A549 (cell line): Measurements from ENCODE around the gene NANS. TPM values are rescaled to one million over a fixed set of nuclear protein-coding genes. Genes with fewer than 3 reads are reported as not detected.

ENCODE experiments used
- ATAC-seq, 2 experiments: fragments of 200-7000 bp in 1 of 2; fragments of >200 bp in 1 of 2; cut with Nextera tagmentation in 1 of 2; cut with Tn5 transposase in 1 of 2; 3 replicates each; pipeline versions ENCODE4 v1.8.0 to v1.9.1; 2018 to 2020; ENCODE audit warnings: mild to moderate bottlenecking in 1 of 2, moderate library complexity in 1 of 2
- CTCF ChIA-PET: fragments of 300-600 bp; sonication (Branson Sonifier 250); formaldehyde crosslinking; extraction: SDS; loops from one replicate; lab custom pipeline; 2021; ENCODE audit warnings: antibody characterized with exemption, inconsistent platforms; lab: Yijun Ruan, JAX
- POLR2A ChIA-PET: fragments of 350-600 bp; formaldehyde crosslinking; extraction: SDS; loops from one replicate; lab custom pipeline; 2021; ENCODE audit warnings: antibody characterized with exemption, inconsistent platforms; lab: Yijun Ruan, JAX
- DNase-seq, 2 experiments: peaks; one replicate each; pipeline versions ENCODE4 v3.0.0 to v3.0.0-alpha.2; 2011 to 2016; ENCODE audit warnings: low read depth in 1 of 2, low spot score in 1 of 2
- FAIRE-seq: peaks from 2 replicates; lab custom pipeline; 2011; peaks lifted over from hg19 to GRCh38; lab: Jason Lieb, UNC
- H3K27ac ChIP-seq, 2 experiments: fragments of >200 bp; sonication (Bioruptor Twin); formaldehyde crosslinking; 3 replicates each; pipeline ENCODE4 v1.5.1; 2016 to 2017
- H3K4me1 ChIP-seq: fragments of >200 bp; sonication (Bioruptor Twin); formaldehyde crosslinking; 3 replicates; pipeline ENCODE4 v1.6.1; 2016
- H3K4me2 ChIP-seq: fragments of >200 bp; sonication (Bioruptor Twin); formaldehyde crosslinking; 3 replicates; pipeline ENCODE4 v1.6.1; 2016
- H3K4me3 ChIP-seq: fragments of >200 bp; sonication (Bioruptor Twin); formaldehyde crosslinking; 3 replicates; pipeline ENCODE4 v1.5.1; 2016
- H3K9me3 ChIP-seq: fragments of >200 bp; sonication (Bioruptor Twin); formaldehyde crosslinking; 3 replicates; pipeline ENCODE4 v1.6.1; 2016
- EHMT2 ChIP-seq: fragments of 200-600 bp; sonication (generic); IDR thresholded peaks from 2 replicates; pipeline ENCODE4 v1.6.1; 2016; ENCODE audit warnings: antibody characterized with exemption, low read depth, mild to moderate bottlenecking, moderate library complexity
- FOSB ChIP-seq: fragments of 250-450 bp; sonication (Bioruptor Pico); IDR thresholded peaks from 2 replicates; pipeline ENCODE4 v1.5.0; 2020; ENCODE audit warnings: mild to moderate bottlenecking, moderate library complexity
- FOXS1 ChIP-seq: fragments of 250-450 bp; sonication (Bioruptor Pico); IDR thresholded peaks from 2 replicates; pipeline ENCODE4 v1.5.0; 2020; ENCODE audit warnings: mild to moderate bottlenecking, moderate library complexity
- HDAC2 ChIP-seq: fragments of 200-600 bp; sonication (generic); IDR thresholded peaks from 2 replicates; pipeline ENCODE4 v1.6.1; 2016
- HOXB13 ChIP-seq: fragments of 250-450 bp; sonication (Bioruptor Pico); IDR thresholded peaks from 2 replicates; pipeline ENCODE4 v1.5.0; 2020; ENCODE audit warnings: low read depth, mild to moderate bottlenecking, moderate library complexity
- HOXB5 ChIP-seq: fragments of 250-450 bp; sonication (Bioruptor Pico); IDR thresholded peaks from 2 replicates; pipeline ENCODE4 v1.5.0; 2020; ENCODE audit warnings: mild to moderate bottlenecking, moderate library complexity
- JUN ChIP-seq, 2 experiments: fragments of >200 bp; sonication (Bioruptor Twin); formaldehyde crosslinking; IDR thresholded peaks; 2 replicates in 1 of 2; 3 replicates in 1 of 2; pipeline ENCODE4 v1.6.1; 2016 to 2017
- KDM5A ChIP-seq: fragments of 200-600 bp; sonication (generic); IDR thresholded peaks from 2 replicates; pipeline ENCODE4 v1.6.1; 2016; ENCODE audit warnings: antibody characterized with exemption, mild to moderate bottlenecking
- MAZ ChIP-seq: fragments of 150-350 bp; IDR thresholded peaks from 2 replicates; pipeline ENCODE4 v1.6.1; 2014; ENCODE audit warnings: antibody characterized with exemption, low read depth, low read length, borderline replicate concordance
- PHF8 ChIP-seq: fragments of 200-600 bp; sonication (generic); IDR thresholded peaks from 2 replicates; pipeline ENCODE4 v1.6.1; 2016; ENCODE audit warnings: low read depth, mild to moderate bottlenecking, antibody characterized with exemption, moderate library complexity, borderline replicate concordance
- POLR2A ChIP-seq: IDR thresholded peaks from 2 replicates; pipeline ENCODE4 v1.6.1; 2012; ENCODE audit warnings: mild to moderate bottlenecking, low read length
- RARB ChIP-seq: fragments of 250-450 bp; sonication (Bioruptor Pico); IDR thresholded peaks from 2 replicates; pipeline ENCODE4 v1.8.0; 2021; ENCODE audit warnings: mild to moderate bottlenecking, moderate library complexity
- RNF2 ChIP-seq: fragments of 200-600 bp; sonication (generic); IDR thresholded peaks from 2 replicates; pipeline ENCODE4 v1.6.1; 2016; ENCODE audit warnings: low read depth, mild to moderate bottlenecking, antibody characterized with exemption, moderate library complexity, borderline replicate concordance
- ZNF302 ChIP-seq: fragments of 250-450 bp; sonication (Bioruptor Pico); IDR thresholded peaks from 2 replicates; pipeline ENCODE4 v1.9.0; 2021; ENCODE audit warnings: inconsistent platforms, mild to moderate bottlenecking, moderate library complexity
- WGBS: methylation state at CpG from one replicate; pipeline ENCODE4 v1.1.6; 2017; ENCODE audit errors: missing lambda C conversion rate; 5-methylcytosine and 5-hydroxymethylcytosine counted together
- polyA plus RNA-seq, 4 experiments: library from polyadenylated mRNA; depleted of rRNA in 3 of 4; stranded (reverse); fragments of >200 nt; fragmentation: RNase III in 1 of 4; extraction: RNeasy Plus Mini Kit Qiagen cat#74134 plus additional on column Dnase treatment in 1 of 4; gene quantifications; 2 replicates in 3 of 4; 3 replicates in 1 of 4; pipeline ENCODE4 v1.2.3, GENCODE V29; 2011 to 2017
- TF ChIP-seq, protein P1 (sequence below): fragments of 150-350 bp; IDR thresholded peaks from 2 replicates; pipeline ENCODE4 v1.6.1; 2014; ENCODE audit warnings: low read depth, mild to moderate bottlenecking, low read length
- TF ChIP-seq, protein P2 (sequence below): fragments of >200 bp; sonication (Bioruptor Twin); formaldehyde crosslinking; IDR thresholded peaks from 3 replicates; pipeline ENCODE4 v1.6.1; 2016
- TF ChIP-seq, protein P3 (sequence below): IDR thresholded peaks from 2 replicates; pipeline ENCODE4 v1.6.1; 2012; ENCODE audit warnings: low read depth, borderline replicate concordance
- TF ChIP-seq, protein P4 (sequence below): IDR thresholded peaks from 2 replicates; pipeline ENCODE4 v1.6.1; 2012
- TF ChIP-seq, protein P5 (sequence below): fragments of 250-450 bp; sonication (Bioruptor Pico); IDR thresholded peaks from 2 replicates; pipeline ENCODE4 v1.5.0; 2020; ENCODE audit warnings: low read depth, mild to moderate bottlenecking, moderate library complexity

The NANS gene
- polyA plus RNA-seq, 2 of the 4 experiments (the other 2 are of a cell fraction), result 56.8 to 70.2 TPM

DNA sequence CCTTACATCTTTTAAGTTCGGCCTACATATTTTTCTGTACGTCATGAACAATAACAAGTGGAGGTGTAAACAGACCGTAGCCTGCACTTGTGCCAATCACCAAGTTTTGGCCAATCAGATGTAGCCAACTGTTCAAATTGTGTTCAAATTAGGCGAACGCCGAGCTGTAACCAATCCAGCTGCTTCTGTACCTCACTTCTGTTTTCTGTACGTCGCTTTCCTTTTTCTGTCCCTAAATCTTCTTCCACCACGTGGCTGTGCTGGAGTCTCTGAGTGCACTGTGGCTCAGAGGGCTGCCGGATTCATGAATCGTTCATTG lies 36.0 kb downstream of the NANS start:
- no peaks in the 10 kb centered on the region for H3K9me3 ChIP-seq
- TF ChIP-seq, protein P1, sequence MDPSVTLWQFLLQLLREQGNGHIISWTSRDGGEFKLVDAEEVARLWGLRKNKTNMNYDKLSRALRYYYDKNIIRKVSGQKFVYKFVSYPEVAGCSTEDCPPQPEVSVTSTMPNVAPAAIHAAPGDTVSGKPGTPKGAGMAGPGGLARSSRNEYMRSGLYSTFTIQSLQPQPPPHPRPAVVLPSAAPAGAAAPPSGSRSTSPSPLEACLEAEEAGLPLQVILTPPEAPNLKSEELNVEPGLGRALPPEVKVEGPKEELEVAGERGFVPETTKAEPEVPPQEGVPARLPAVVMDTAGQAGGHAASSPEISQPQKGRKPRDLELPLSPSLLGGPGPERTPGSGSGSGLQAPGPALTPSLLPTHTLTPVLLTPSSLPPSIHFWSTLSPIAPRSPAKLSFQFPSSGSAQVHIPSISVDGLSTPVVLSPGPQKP, result no peak
- TF ChIP-seq PHF8, result no peak
- TF ChIP-seq, protein P2, sequence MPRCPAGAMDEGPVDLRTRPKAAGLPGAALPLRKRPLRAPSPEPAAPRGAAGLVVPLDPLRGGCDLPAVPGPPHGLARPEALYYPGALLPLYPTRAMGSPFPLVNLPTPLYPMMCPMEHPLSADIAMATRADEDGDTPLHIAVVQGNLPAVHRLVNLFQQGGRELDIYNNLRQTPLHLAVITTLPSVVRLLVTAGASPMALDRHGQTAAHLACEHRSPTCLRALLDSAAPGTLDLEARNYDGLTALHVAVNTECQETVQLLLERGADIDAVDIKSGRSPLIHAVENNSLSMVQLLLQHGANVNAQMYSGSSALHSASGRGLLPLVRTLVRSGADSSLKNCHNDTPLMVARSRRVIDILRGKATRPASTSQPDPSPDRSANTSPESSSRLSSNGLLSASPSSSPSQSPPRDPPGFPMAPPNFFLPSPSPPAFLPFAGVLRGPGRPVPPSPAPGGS, result no peak
- no peaks in the 10 kb centered on the region for H3K4me1 ChIP-seq
- no peak overlapping the region for H3K4me2 ChIP-seq
- ChIA-PET POLR2A (no interaction called here), CTCF (interaction anchor here (0.5 to 1.6 kb wide), 8 partner anchors 8 to 171 kb away, joined by 3 to 6 read pairs (median 3); no protein-coding TSS in a partner anchor)
- 89% methylated on average over 11 of the region's 11 CpGs for WGBS
- no peak for DNase-seq
- no peak for FAIRE-seq
- no peak overlapping the region for H3K27ac ChIP-seq
- ATAC-seq, result no peak
- no peak overlapping the region for H3K4me3 ChIP-seq

GRCh38 chr9:98094316-98094715 lies 37.8 kb downstream of the NANS start:
- no peak overlapping the region for H3K27ac ChIP-seq
- CTCF ChIA-PET, result interaction anchor here (1.0 to 2.7 kb wide), 4 partner anchors 8 to 111 kb away, joined by 3 to 8 read pairs (median 4); no protein-coding TSS in a partner anchor
- FAIRE-seq, result no peak
- ATAC-seq, result no peak
- no peak for DNase-seq
- H3K4me1 ChIP-seq, result no peaks in the 10 kb centered on the region
- no peak overlapping the region for H3K4me2 ChIP-seq
- TF ChIP-seq RNF2 (no peak), KDM5A (no peak), HOXB13 (no peak), ZNF302 (CRISPR knock-in tag) (no peak), FOSB (no peak), RARB (CRISPR knock-in tag) (no peak), EHMT2 (no peak), HDAC2 (no peak), FOXS1 (CRISPR knock-in tag) (no peak), POLR2A (no peak), HOXB5 (CRISPR knock-in tag) (no peak), MAZ (no peak), JUN (IDR thresholded peaks at IDR 0.05) (no peak)
- TF ChIP-seq, protein P3, sequence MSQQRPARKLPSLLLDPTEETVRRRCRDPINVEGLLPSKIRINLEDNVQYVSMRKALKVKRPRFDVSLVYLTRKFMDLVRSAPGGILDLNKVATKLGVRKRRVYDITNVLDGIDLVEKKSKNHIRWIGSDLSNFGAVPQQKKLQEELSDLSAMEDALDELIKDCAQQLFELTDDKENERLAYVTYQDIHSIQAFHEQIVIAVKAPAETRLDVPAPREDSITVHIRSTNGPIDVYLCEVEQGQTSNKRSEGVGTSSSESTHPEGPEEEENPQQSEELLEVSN, result no peak
- TF ChIP-seq, protein P4, sequence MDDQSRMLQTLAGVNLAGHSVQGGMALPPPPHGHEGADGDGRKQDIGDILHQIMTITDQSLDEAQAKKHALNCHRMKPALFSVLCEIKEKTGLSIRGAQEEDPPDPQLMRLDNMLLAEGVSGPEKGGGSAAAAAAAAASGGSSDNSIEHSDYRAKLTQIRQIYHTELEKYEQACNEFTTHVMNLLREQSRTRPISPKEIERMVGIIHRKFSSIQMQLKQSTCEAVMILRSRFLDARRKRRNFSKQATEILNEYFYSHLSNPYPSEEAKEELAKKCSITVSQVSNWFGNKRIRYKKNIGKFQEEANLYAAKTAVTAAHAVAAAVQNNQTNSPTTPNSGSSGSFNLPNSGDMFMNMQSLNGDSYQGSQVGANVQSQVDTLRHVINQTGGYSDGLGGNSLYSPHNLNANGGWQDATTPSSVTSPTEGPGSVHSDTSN, result no peak
- TF ChIP-seq, protein P5, sequence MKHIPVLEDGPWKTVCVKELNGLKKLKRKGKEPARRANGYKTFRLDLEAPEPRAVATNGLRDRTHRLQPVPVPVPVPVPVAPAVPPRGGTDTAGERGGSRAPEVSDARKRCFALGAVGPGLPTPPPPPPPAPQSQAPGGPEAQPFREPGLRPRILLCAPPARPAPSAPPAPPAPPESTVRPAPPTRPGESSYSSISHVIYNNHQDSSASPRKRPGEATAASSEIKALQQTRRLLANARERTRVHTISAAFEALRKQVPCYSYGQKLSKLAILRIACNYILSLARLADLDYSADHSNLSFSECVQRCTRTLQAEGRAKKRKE (CRISPR knock-in tag), result no peak
- TF ChIP-seq, protein P1, result no peak
- TF ChIP-seq, all 56 proteins: peak for 0
- 91% methylated on average over 4 of the region's 4 CpGs for WGBS
- no peak overlapping the region for H3K4me3 ChIP-seq
- POLR2A ChIA-PET, result no interaction called here
- H3K9me3 ChIP-seq, result no peaks in the 10 kb centered on the region
